Ammon's horn (tissue), 1 donor: ENCODE data around the gene SNX13.
"Not testable (repeated sequence)": the region's sequence is repeated elsewhere in the genome, so short reads cannot be mapped to it uniquely, and the experiment has no call there.

Experiments used
- DNase-seq: peaks from one replicate; pipeline ENCODE4 v3.0.0-alpha.2; 2016; ENCODE audit warnings: low spot score

The SNX13 gene

DNA sequence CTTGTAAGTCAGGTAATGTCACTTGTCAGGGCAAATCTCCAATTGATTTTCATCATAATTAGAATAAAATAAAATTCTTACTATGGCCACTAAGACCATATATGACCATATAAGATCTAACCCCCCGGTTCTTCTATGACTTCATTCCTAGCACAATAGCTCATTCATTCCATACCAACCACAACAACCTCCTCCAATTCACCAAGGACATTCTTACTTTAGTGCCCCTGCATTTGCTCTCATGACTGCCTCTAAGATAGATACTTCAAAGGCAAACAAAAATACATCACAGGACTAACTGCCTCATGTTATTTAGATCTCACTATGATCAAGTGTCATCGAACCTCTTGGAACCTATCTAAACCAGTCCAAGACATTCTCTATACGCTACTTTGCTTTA, 90.8 kb downstream of the SNX13 start:
- DNase-seq: no peak

DNA sequence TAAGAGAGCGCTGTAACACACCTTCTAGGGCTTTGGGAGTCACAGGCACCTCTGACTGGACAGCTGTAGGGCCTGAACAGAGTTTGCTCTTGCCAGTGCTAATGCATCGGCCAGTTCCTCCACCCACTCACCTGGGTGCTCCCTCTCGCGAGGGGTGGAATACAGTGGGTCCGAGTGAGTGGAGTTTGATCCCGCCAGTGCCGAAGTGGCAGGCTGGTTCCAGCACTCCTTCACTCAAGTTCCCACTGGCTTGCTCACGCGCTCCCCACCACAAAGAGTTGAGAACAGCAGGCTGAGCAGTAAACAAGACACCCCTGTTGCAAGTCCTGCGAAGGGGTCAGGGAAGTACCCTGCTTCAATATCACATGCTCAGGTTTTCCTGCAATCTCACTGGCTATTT, 91.8 kb downstream of the SNX13 start:
- no peak for DNase-seq

DNA sequence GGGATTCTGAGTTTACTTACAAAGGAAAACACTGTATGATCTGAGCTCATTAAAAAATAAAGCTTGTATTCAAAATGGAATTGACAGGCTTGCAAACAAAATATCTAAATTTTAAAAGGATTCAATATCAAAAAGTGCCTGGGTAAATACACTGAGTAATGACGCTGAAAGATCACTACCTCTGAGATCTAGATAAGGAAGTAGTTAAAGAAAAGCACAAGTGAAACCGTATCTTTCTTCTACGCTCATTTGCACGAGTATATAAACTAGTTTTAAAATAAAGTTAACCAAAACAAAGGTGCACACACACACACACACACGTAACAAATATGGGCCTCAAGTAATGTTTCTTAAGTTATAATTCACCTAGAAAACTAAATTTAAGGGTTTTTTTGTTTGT, 93.4 kb downstream of the SNX13 start:
- no peak for DNase-seq

DNA sequence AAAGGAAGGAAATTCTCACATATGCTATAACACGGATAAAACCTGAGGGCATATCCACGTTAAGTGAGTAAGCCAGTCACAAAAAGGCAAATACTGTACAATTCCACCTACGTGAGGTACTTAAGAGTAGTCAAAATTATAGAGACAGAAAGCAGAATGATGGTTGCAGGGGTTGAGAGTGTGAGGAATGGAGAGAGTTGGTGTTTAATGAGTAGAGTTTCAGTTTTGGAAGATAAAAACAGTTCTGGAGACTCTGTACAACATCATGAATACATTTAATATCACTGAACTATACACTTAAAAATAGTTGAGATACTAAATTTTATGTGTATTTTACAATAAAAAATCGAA, 95.1 kb downstream of the SNX13 start:
- DNase-seq: no peak

DNA sequence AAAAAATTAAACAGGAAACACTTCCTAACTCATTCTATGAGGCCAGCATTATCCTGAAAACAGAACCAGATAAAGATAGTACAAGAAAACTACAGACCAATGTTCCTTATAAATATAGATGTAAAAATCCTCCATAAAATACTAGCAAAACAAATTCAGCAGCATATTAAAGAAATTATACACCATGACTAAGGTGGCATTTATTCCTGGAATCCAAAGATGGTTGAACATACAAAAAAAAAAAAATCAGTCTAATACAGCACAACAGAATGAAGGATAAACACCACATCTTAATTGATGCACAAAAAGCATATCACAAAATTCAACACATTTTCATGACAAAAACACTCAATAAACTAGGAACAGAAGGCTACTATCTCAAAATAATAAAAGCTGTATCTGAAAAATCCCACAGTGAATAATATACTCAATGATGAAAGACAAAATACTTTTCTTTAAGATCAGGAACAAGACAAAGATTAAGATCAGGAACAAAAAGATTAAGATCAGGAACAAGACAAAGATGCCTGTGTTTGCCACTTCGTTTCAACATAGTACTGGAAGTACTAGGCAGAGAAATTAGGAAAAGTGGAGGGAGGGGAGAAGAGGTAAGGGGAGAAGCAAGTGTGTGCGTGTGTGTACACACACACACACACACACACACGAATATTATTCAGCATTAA, 95.6 kb downstream of the SNX13 start:
- DNase-seq: no peak

DNA sequence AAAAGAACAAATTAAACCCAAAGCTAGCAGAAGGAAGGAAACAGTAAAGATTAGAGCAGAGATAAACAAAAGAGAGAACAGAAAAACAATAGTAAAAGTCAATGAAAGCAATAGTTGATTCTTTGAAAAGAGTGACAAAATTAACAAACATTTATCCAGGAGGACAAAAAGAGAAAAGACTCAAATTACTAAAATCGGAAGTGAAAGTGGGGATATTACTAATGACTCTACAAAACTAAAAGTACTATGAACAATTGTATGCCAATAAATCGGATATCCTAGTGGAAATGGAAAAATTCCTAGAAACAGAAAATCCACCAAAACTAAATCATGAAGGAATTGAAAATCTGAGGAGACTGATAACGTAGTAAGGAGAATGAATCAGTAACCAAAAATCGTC, 96.3 kb downstream of the SNX13 start:
- DNase-seq: no peak

DNA sequence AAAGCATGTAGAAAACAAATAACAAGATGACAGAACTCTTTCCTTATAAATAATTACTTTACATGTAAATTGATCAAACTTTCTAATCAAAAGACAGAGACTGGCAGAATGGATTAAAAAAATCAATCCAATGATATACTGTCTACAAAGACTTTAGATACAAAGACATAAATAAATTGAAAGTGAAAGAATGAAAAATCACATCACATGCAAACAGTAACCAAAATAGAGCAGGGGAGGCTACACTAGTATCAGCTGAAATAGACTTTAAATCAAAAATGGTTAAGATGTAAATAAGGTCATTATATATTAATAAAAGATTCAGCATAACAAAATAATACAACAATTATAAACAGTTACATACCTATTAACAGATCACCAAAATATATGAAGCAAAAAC, 97.3 kb downstream of the SNX13 start:
- no peak for DNase-seq

DNA sequence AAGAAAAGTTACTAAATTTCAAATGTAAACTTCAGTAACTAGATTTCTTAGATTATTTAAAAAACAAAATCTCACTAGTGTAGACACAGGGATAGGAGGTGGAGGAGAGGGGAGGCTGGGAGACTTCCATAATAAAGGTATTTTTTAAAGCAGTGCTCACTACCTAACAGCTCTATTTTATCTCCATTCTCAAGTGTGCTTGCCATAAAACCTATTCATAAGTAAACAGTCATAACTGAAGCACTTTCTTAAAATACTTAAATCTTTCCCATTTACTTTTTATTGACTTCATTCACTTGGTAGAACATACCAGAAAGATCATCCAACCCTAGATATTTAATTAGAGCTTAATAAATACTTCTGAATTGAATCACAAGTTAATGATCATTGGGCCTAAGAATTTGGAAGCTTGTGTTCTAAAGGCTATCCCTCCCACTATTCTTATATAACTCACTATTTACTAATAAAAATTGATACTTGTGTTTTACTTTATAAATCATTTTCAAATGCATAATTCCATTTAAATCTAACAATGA, 107.4 kb downstream of the SNX13 start:
- no peak for DNase-seq

DNA sequence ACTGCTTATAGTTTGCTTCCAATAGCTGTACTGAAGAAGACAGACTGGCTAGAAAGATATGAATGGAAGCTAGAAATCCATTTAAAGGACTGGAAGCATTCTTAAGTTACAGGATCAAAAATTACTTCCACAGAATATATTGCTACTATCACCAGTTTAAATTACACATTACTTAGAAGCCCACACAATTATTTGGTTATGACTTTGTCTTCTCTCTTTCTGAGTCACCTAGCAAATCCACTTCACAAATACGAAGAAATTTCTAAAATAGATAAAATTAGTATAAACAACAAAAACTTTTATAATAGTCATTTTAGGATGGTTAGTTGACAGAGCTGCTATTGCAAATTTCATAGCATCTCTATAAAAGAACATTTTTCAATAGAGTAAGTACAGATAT, 108.1 kb downstream of the SNX13 start:
- no peak for DNase-seq

DNA sequence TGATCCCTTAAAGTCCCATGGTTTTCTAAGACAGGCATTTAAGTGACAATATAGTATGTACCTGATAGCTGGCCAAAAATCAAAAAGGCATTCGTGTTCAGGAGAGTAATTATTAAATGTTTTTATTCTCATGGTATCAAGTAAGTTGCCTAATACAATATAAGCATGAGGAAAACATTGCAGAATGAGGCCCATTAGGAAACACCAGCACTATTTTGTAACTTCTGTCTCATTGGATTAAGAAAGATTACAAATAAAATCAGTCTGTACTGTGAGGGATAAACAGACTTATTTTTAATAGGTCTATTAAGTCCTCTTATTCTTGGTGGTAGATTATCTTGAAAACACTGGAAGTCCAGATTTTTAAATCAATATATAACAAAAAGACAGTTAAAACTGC, 110.1 kb downstream of the SNX13 start:
- DNase-seq: no peak

DNA sequence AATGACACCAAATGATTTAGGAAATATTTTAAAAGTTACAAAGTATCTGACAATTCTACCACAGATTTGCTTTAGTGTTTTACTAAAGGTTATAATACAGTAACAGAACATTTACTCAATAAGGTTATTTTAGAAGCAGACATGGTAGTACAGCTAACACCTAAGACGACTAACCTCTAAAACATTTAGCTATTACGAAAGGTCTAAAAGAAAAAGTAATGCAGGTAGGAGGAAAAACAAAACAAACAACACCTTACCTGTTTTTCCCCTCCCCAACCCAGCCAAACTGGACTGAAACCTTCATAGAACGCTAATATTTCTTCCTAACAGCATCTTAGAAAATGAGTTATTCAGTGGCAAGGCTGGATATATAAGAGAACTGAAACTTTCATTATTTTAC, 111.3 kb downstream of the SNX13 start:
- no peak for DNase-seq

DNA sequence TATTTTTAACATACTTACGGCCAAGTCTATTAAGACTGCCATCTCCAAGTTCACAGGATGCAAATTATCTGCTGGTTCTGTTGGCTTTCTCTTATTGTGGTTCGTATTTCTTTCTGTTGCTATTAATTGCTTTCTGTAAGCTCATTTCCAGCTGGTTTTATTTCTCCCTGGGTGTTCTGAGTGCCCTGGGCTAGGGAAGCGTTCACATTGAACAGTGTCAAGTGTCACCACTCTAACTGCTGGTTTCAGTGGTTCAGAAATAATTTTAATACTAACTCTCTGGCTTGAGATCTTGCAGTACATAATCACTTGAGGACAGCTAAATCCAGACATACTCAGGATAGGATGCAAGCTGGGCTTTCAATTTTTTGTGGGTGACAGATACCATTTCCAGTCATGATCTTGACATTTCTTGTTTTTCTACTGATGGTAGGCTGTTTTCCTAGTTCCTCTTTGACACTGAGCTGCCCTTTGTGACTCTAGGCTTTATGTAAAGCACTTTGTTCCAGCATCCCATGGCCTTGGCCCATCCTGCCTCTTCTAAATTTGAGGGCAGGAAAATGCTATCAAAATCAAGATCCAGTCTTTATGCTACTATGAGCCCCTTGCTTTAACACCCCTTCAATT, 117.6 kb downstream of the SNX13 start:
- no peak for DNase-seq

DNA sequence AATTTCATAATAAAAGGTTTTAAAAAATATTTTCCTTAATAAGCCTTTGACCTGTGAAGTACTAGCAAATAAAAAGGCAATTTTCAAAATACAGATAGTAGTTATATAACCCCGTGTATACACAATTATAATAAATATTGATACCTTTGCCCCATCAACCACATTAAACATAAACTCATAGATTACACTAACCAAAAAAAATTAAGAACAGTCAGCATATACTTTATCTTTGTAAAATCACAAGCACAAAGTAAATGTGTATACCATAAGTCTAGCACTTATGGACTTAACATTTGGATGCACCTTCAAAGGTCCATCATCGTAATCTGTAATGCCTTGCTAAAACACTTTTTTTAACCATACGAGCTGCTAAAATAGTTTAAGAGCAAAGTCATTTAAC, 123.4 kb downstream of the SNX13 start:
- DNase-seq: no peak

DNA sequence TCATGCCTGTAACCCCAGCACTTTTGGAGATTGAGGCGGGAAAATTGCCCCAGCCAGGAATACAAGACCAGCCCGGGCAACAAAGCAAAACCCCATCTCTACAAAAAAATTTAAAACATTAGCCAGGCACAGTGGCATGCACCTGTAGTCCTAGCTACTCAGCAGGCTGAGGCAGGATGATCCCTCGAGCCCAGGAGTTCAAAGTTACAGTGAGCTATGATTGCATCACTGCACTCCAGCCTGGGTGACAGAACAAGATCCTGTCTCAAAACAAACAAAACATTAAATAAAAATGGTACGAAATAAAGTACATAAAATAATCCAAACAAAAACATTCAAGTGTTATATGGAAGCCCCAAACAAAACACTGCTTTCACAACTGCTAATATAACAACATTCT, 125.0 kb downstream of the SNX13 start:
- no peak for DNase-seq

DNA sequence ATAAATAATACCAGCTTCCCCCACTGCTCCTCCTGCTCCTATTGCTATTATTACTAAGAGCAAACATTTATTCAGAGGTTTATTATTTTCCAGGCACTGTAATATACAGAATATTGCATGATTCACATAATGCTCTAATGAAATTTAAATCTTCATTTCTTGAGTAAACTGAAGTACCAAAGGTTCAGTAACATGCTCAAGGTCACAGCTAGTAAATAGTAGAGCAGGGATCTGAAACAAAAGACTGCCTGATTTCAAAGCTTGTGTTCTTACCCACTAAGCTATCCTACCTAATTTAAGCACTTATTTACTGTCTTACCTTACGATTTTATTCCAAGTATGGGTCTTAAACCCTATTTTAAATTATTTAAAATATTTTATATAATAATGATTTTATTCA, 126.2 kb downstream of the SNX13 start:
- no peak for DNase-seq

DNA sequence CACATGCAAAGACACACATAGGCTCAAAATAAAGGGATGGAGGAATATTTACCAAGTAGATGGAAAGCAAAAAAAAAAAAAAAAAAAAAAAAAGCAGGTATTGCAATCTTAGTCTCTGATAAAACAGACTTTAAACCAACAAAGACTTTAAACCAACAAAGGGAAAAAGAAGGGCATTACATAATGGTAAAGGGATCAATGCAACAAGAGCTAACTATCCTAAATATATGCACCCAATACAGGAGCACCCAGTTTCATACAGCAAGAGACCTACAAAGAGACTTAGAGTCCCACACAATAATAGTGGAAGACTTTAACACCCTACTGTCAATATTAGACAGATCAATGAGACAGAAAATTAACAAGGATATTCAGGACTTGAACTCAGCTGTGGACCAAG, 131.1 kb downstream of the SNX13 start:
- not testable (repeated sequence) for DNase-seq

DNA sequence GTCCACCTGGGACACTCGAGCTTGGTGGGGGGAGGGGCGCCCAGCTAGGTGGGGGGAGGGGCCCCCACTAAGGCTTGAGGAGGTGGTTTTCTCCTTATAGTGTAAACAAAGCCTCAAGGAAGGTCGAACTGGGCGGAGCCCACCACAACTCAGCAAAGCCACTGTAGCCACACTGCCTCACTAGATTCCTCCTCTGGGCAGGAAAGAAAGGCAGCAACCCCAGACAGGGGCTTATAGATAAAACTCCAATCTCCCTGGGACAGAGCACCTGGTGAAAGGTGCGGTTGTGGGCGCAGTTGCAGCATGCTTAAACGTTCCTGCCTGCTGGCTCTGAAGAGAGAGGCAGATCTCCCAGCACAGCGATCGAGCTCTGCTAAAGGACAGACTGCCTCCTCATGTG, 133.1 kb downstream of the SNX13 start:
- no peak for DNase-seq

DNA sequence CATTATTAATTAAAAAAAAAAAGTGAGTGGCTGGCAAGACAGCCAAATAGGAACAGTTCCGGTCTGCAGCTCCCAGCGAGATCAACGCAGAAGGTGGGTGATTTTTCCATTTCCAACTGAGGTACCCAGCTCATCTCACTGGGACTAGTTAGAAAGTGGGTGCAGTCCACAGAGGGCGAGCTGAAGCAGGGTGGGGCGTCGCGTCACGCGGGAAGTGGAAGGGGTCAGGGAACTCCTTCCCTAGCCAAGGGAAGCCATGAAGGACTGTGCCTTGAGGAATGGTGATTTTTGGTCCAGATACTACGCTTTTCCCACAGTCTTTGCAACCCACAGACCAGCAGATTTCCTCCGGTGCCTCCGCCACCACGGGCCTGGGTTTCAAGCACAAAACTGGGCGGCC, 133.7 kb downstream of the SNX13 start:
- DNase-seq: no peak

DNA sequence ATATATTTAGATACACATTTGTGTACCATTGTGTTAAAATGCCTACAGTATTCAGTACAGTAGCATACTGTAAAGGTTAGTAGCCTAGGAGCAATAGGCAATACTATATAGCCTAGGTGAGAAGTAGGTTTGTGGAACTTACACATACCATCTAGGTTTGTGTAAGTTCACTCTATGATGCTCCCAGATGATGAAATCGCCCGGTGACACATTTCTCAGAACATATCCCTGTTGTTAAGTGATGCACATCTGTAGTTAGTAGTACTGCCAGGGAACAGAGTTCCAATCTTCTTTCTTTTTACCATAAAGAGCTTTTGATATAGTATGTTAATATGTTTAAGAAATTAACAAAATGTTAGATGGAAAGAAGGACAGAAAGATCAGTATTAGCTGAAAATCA, 138.2 kb downstream of the SNX13 start:
- no peak for DNase-seq

DNA sequence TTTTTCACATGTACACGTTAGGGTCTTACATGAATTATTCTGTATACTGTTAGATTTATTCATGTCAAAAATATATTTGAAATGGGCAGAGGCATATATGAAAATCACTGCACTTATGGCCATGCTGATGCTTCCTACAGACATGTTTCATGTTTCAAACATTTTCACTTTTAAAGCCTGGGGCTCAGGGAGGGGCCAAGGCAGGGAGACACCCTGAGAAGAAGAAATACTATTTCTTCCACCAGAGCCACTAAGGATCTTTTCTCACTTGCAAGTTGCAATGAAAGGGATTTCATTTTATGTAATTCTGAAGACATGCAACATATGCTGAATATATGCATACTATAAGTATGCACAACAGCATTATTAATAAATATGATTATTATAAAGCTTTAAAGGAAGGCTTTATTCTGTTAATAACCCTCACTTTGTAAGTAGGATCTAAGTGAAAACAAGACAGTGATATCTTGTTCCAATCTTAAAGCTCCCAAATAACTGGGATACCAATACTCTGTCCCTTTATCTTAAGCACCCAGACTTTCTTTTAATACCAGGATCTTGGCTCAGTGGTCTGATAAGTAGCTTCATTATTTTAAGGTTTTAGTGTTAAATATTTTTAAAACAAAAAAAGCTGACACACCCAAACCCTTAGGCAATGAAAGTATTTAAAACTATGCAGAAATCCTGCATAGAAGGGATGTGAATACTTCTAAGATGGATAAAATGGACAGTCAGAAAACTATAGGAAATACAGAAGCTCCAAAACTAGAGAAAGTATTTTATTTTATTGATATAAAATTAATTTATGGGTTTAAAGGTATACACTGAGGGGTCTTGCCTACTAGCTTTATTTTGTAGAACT, 148.0 kb downstream of the SNX13 start:
- DNase-seq: no peak

DNA sequence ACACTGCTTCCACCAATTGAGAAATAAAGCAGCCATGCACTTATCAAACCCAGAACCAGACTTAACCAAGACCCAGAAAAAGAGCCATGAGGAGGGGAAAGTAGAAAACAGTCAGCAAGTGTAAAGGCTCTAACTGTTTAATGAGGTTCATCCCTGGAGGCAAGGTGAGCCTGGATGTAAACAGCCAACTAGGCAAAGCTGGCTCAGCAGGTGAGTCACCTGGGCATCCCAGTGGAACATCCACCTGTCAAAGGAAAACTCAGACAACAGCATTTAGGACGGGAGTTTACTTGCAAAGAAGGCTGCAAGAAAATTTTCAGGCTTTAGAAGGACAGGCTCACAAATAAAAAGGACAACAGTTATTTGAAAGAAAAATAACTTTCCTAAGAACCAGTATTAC, 153.0 kb downstream of the SNX13 start:
- no peak for DNase-seq

DNA sequence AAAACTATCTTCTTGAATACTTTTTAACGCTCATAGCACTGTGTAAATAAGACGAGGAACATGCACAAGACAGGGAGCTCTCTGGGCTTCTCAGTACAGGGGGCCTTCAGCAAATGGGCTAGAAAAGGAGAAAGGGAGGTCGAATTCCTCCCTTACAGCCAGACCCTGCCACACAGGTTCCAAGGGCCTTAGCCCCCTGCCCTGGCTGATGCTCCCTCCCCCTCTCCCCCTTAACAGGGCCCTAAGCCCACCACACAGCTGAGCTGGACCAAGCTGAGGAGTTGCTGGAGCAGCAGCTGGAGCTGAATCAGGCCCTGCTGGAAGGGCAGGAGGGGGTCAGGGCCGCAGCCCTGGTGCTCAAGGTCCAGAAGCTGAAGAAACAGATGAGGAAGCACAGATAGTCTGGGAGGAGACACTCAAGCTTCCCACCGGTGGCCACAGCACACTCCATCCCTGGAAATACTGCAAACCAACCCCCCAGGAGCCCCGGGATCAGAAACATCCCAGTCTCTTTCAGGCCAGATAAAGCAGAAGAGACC, 153.9 kb downstream of the SNX13 start:
- no peak for DNase-seq

DNA sequence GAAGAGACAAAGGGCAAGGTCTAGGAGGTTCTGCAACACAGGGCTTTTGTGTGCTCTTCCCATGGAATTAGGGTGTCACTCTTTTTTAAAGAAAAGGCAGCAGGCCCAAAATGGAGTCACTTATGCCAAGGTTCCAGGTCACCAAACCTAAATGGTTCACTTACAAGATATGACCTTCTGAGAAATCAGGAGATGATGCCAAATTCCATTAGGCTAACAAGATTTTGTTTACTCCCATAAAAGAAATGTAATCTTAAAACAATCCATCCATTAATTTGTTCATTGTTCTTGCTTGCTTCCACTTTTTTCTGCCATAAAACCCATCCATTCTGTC, 158.1 kb downstream of the SNX13 start:
- no peak for DNase-seq
